ENCODE measurements around the gene ITGAV. TPM values are rescaled to one million over a fixed set of nuclear protein-coding genes. Genes with fewer than 3 reads are reported as not detected.

The ITGAV gene
- total RNA-seq, 1 experiment from 2014 or later: 104 TPM

GRCh38 chr2:186573531-186573930, 16.3 kb upstream of the ITGAV start:
- DNase-seq (ENCODE audit: low read depth): no peak

- peak; percentile 98 for DNase-seq (ENCODE audit: low read depth)
Measured at GRCh38 chr2:186575302-186575701, 14.6 kb upstream of the ITGAV start.

- no peak for DNase-seq (ENCODE audit: low read depth)
Measured at GRCh38 chr2:186575856-186576255, 14.0 kb upstream of the ITGAV start.

GRCh38 chr2:186576614-186577013, 13.2 kb upstream of the ITGAV start:
- DNase-seq (ENCODE audit: low read depth): no peak

- no peak for DNase-seq (ENCODE audit: low read depth)
Measured at GRCh38 chr2:186582698-186583097, 7.2 kb upstream of the ITGAV start.

- DNase-seq (ENCODE audit: low read depth): no peak
Measured at GRCh38 chr2:186584053-186584452, 5.8 kb upstream of the ITGAV start.

GRCh38 chr2:186588421-186588820, 1.4 kb upstream of the ITGAV start:
- no peak for DNase-seq (ENCODE audit: low read depth)

- no peak for DNase-seq (ENCODE audit: low read depth)
Measured at GRCh38 chr2:186588940-186589611, 780 bp upstream of the ITGAV start.

GRCh38 chr2:186590350-186590758, 498 bp downstream of the ITGAV start:
- DNase-seq (ENCODE audit: low read depth): peak; percentile 38

- DNase-seq (ENCODE audit: low read depth): peak; percentile 74
Measured at GRCh38 chr2:186590759-186591505, 1.1 kb downstream of the ITGAV start.

- no peak for DNase-seq (ENCODE audit: low read depth)
Measured at GRCh38 chr2:186591506-186591890, 1.6 kb downstream of the ITGAV start.

GRCh38 chr2:186592137-186592875, 2.5 kb downstream of the ITGAV start:
- DNase-seq (ENCODE audit: low read depth): no peak

GRCh38 chr2:186593523-186593922, 3.7 kb downstream of the ITGAV start:
- no peak for DNase-seq (ENCODE audit: low read depth)

GRCh38 chr2:186594001-186594722, 4.3 kb downstream of the ITGAV start:
- no peak for DNase-seq (ENCODE audit: low read depth)

- peak; percentile 34 for DNase-seq (ENCODE audit: low read depth)
Measured at GRCh38 chr2:186595219-186595618, 5.4 kb downstream of the ITGAV start.

GRCh38 chr2:186599186-186599778, 9.4 kb downstream of the ITGAV start:
- DNase-seq (ENCODE audit: low read depth): no peak

GRCh38 chr2:186603286-186603685, 13.4 kb downstream of the ITGAV start:
- peak; percentile 27 for DNase-seq (ENCODE audit: low read depth)

- DNase-seq (ENCODE audit: low read depth): peak; percentile 39
Measured at GRCh38 chr2:186605041-186605440, 15.2 kb downstream of the ITGAV start.

- no peak for DNase-seq (ENCODE audit: low read depth)
Measured at GRCh38 chr2:186607660-186608324, 17.9 kb downstream of the ITGAV start.

GRCh38 chr2:186610785-186611184, 20.9 kb downstream of the ITGAV start:
- no peak for DNase-seq (ENCODE audit: low read depth)

- no peak for DNase-seq (ENCODE audit: low read depth)
Measured at GRCh38 chr2:186611526-186611925, 21.7 kb downstream of the ITGAV start.
